Measurements from ENCODE around the gene AQP5.

AQP5 gene

GRCh38 chr12:49932533-49933130 is 29.0 kb upstream of the AQP5 start:
- peak; percentile 31 for DNase-seq

- peak; percentile 28 for DNase-seq
Measured at GRCh38 chr12:49933796-49934195, 27.9 kb upstream of the AQP5 start.

- no peak for DNase-seq
Measured at GRCh38 chr12:49934505-49934904, 27.2 kb upstream of the AQP5 start.

DNA sequence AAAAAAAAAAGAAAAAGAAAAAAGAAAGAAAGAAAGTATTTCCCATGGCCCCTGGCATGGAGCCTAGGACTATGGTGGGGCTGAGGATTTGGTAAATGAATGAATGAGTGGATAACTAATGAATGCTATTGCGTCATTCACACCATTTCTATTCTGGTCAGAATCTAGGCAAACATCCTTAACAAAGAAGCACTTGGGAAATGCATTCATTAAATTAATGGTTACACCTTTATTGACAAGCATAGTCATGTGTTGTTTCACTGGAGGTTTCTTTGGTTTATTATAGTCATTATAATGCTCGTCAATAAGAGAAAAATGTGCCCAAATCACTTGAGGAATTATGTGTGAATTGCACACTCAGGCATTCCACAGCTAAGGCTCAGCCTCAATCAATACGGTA is 24.7 kb upstream of the AQP5 start:
- no peak for DNase-seq

DNA sequence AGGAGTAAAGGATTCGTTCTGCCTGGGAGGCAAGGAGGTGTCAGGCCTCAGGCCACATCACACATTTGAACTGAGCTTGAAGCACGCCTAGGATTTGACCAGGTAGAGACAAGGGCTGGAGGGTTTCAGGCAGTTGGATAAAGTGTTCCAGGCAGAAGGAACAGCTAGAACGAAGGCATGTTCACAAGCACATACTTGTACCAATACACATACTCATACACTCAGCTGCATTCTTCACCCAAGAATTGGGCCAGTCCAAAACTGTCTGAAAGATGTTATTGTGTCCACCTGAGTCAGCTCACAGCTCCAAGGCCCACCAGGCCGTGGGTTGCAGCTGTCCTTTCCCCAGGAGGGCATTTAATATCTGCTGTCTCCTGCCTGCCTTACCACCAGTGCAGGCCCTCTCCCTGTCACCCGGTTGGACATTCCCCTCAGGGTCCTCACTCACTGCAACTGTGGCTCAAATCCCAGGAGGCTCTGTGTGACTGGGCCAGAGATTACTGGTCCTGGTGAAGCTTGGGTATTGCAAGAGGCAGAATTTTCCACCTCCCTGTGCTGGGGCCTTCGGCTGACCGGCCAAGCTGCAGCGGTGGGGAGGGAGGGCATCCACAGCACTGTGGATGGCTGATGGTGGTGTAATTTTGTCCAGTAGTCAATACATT is 23.9 kb upstream of the AQP5 start:
- peak; percentile 31 for DNase-seq

DNA sequence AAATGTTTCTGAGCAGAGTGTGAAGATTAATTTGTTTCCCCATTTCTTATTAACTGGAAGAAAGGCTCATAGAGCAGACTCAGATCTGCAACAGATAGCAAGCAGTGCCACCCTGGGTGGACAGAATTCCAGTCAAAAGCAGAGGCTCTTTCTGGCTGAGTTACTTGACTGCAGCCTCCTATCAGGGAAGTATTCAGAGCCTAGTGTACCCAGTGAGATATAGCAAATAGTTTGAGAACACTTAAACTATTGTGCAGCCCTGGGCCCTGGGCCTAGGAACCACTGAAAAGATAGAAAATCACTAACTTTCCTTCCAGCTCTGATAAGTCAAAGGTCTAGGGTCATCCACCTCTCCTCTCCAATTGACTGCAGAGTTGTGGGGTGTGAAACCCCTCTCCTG is 22.4 kb upstream of the AQP5 start:
- no peak for DNase-seq

DNA sequence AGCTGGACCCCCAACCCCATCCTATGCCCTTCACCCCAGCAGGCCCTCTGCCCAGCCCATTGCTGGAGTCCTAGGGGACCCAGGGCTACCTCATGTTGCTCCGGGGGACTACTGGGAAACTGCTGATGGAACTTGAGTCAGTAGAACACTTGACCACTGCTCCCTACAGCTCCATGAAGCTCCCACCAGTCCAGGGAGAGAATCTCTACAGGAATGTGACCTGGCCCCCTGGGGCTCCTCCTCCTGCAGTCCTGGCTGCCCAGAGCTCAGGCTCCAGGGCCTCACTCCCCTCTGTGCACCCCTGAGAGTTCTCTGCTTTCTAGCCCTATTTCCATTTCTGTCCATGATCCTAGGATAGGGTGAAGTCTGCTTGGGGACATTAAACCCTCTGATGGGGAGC is 22.0 kb upstream of the AQP5 start:
- DNase-seq = peak; percentile 42

DNA sequence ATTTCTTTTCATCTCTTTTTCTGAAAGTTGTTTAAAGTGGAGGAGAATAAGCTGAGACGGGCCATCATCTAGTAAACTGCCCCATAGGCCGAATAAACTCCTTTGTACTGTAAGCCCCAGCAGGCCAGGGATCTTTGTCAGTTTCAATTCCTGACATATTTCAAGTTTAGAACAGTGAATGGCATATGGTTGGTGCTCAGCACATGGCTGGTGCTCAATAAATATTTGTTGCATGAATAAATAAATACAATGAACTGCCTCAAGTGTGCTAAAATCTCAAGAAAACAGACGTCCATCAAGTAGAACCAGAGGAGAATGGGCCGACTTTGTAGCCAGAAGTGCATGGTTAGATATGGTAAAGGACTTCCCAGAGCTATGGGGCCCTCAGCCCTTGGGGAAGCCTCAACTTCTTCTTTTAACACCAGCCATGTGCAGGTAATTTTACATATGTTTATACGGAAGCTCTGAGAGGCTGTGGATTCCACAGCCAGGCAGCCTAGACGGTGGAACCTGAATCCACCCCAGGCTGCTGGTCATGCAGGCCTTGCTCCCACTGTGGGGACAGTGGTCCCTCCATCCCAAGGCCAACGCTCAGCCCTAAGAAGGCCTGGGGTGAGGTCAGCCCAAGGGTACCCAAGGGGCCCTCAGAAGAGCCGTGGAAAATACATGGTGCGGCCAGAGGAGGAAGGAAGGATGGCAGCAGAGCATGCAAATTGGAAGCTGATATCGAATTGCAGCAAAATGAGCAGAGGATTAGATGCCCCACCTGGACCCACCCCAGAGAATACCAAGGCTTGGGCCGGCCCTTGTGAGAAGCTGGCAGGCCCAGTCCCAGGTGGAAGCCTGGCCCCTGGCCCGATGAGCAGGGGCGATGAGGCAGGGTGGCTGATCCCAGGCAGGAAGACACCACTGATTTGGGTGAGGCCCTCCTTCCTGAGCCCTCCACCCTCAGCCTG is 19.8 kb upstream of the AQP5 start:
- DNase-seq = peak; percentile 54

DNA sequence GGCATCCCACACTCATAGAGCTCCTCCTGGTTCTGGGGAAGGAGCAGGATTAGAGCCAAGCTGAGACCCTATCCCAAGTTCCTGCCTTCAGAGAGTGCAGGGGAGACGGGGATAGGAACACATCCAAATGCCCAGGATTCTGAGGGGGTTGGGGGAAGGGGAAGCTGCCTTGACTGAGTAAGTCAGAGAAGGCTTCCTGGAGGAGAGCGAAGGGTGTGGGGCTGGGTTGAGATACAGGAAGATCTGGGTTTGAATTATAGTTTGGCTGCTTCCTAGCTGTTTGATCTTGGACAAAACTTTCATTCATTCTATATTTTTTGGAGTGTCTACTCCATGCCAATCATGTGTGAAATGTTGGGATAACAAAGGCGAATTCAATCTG is 19.2 kb upstream of the AQP5 start:
- no peak for DNase-seq

DNA sequence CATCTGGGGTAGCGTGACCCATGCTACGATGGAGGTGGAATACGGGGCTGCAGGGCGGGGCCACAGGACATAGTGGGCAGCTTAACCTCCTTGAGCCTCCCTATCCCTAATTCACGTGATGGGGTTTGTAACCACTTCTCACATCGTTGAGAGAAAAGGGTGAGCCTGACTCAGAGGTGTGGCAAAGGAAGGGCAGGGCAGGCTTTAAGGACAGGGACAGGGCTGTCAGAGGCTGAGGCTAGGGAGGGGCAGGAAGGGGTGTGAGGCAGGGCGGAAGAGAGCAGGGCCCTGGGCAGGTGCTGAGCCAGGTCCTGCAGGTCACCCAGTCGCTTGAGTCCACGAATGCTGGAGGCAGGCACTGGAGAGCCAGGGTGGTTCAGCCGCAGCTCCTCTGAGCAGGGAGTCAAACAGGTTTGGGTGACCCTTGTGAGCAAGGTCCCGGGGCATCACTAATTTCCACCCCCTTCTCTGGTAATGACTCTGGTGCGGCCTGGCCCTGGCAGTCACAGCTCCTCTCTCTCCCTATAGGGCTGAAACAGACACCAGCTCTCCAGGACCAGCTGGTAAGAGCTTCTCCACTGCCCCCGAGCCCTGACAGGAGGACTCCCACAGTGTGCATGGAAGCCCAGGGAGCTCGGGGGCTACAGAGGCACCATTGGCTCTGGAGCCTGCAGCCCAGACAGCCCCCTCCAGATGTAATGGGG is 18.6 kb upstream of the AQP5 start:
- DNase-seq = peak; percentile 70

DNA sequence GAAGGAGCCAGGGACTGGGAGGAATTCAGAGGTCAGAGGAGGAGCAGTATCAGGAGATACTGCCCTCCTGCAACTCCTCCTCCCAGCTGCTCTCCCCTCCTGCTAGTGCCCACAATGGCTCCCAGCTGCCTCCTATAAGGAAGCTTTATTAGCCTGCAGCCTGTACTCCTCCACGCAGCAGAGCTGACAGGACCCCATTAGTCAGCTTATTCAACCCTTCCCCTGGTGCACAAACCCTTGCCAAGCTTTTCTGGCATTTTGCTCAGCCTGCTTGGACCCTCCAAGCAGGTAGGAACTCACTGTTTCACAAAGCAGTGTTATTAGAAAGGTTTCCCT is 18.1 kb upstream of the AQP5 start:
- no peak for DNase-seq

GRCh38 chr12:49944046-49944445 is 17.6 kb upstream of the AQP5 start:
- DNase-seq = peak; percentile 61

- DNase-seq = peak; percentile 54
Measured at GRCh38 chr12:49944718-49945117, 17.0 kb upstream of the AQP5 start.

GRCh38 chr12:49945394-49946080 is 16.1 kb upstream of the AQP5 start:
- peak; percentile 94 for DNase-seq

DNA sequence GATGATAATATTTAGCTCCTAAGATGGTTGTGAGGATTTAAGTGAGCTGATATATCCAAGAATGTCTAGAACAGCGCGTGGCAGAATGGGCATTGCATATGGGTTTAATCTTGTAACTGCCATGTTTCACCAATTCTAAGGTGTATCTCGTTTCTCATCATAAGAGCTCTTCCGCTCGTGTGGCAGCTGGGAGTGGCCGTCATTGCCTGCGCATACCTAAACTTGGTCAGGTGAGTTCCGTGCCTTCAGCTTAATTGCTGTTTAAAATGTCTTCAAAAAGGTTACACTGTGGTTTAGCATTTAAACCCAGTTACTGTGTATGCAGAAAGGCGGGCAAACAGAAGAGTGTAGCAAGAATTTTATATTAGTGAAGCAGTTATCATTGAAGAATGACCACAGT is 15.6 kb upstream of the AQP5 start:
- peak; percentile 71 for DNase-seq

GRCh38 chr12:49946497-49946896 is 15.2 kb upstream of the AQP5 start:
- no peak for DNase-seq

- DNase-seq = peak; percentile 39
Measured at GRCh38 chr12:49947593-49948226, 14.0 kb upstream of the AQP5 start.

DNA sequence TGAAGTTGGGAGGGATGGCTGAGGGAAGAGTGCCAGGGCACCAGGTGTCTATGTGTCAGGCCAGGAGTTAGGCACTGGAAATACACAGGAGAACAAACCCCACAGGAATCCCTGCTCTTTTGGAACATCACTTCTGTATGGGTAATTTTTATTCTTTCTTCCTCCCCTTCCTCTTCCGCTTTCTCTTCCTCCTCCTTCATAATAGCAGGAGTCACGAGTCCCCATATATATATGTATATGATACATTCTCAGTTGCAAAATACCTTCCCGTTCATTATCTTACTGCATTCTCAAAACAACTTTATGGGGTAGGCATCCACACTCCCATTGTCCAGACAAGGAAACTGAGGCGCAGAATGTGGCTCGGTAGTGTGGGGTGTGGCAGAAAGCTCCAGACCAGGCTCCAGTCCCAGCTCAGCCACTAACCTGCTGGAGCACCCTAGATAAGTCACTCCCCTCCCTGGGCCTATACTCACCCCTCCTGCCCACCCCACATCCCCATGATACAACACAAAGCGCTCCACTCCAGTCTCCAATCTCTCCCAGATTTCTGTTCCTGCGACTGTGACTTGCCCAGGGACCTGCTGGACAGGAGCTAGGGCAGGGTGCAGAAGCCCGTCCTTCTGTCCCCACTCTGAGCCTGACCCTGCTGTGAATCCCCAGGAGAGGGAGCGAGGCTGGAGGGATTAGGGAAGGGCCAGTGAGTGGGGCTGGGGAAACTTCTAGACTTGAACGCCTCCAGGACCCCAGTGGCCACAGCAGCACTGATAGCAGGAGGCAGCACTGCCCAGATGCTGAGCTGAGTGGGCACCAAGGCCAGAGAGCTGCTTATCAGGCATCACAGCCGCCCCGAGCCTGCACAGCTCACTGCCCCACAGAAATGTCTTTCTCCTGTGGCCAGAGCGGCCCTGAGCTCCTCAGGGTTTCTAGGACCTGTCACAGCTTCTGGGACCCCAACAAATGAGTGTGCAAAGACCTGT is 12.5 kb upstream of the AQP5 start:
- peak; percentile 59 for DNase-seq

GRCh38 chr12:49949866-49950265 is 11.8 kb upstream of the AQP5 start:
- peak; percentile 13 for DNase-seq

GRCh38 chr12:49950273-49951251 is 11.1 kb upstream of the AQP5 start, which contains the start of gene AQP2:
Gene AQP2 (plus strand): TSS chr12:49950737. CDS start chr12:49950831, 94 bp downstream.
- peak; percentile 54 for DNase-seq
